Measurements from ENCODE around the gene COL26A1.

Gene COL26A1

DNA sequence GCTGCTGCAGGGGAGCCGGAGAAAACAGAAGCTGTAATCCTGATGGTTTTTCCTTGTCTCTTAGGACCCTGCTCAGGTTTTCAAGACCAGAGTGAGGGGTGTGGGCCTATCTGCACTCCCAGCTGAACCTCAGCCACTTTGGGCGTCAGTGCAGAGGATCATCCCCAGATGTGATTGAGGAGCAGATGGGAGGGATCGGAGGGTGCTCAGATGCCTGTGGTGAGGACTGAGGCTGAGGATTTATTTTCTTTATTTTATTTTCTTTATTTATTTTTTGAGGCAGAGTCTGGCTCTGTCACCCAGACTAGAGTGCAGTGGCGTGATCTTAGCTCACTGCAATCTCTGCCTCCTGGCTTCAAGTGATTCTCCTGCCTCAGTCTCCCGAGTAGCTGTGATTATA, 13.9 kb downstream of the COL26A1 start:
- DNase-seq (ENCODE audit: extremely low read depth, insufficient read length): no peak
- Histone ChIP-seq H3K36me3 (ENCODE audit: control insufficient read depth, insufficient read depth, low read length) (no peaks in the 10 kb centered on the region), H3K27me3 (replicated peaks; ENCODE audit: control insufficient read depth, insufficient read depth, low read length) (no peaks in the 10 kb centered on the region; the same call in 1 of the 2 replicates), H3K4me3 (replicated peaks; ENCODE audit: low read depth, low read length) (no peak overlapping the region)
- TF ChIP-seq, protein P1, sequence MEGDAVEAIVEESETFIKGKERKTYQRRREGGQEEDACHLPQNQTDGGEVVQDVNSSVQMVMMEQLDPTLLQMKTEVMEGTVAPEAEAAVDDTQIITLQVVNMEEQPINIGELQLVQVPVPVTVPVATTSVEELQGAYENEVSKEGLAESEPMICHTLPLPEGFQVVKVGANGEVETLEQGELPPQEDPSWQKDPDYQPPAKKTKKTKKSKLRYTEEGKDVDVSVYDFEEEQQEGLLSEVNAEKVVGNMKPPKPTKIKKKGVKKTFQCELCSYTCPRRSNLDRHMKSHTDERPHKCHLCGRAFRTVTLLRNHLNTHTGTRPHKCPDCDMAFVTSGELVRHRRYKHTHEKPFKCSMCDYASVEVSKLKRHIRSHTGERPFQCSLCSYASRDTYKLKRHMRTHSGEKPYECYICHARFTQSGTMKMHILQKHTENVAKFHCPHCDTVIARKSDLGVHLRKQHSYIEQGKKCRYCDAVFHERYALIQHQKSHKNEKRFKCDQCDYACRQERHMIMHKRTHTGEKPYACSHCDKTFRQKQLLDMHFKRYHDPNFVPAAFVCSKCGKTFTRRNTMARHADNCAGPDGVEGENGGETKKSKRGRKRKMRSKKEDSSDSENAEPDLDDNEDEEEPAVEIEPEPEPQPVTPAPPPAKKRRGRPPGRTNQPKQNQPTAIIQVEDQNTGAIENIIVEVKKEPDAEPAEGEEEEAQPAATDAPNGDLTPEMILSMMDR (IDR thresholded peaks at IDR 0.05; ENCODE audit: insufficient read depth, low read length, poor library complexity, severe bottlenecking): no peak

DNA sequence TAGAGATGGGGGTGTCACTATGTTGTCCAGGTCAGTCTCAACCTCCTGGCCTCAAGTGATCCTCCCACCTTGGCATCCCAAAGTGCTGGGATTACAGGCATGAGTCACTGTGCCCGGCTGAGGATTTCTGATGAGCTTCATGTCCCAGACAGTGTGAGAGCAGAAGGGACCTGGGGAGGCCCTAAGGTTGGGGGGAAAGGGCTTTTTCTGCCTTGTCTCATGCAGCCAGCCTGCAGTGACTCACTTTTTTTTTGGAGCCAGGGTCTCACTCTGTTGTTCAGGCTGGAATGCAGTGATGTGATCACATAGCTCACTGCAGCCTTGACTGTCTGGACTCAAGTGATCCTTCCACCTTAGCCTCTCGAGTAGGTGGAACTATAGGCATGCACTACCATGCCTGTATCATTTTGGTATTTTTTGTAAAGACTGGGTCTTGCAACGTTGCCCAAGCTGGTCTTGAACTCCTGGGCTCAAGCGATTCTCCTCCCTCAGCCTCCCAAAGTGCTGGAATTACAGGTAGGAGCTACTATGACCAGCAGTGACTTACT, 14.6 kb downstream of the COL26A1 start:
- H3K27me3 ChIP-seq (replicated peaks; ENCODE audit: control insufficient read depth, insufficient read depth, low read length): no peaks in the 10 kb centered on the region; the same call in 1 of the 2 replicates
- DNase-seq (ENCODE audit: extremely low read depth, insufficient read length): no peak
- no peaks in the 10 kb centered on the region for H3K36me3 ChIP-seq (ENCODE audit: control insufficient read depth, insufficient read depth, low read length)
- no peak overlapping the region for H3K4me3 ChIP-seq (replicated peaks; ENCODE audit: low read depth, low read length)
- TF ChIP-seq, protein P1 (IDR thresholded peaks at IDR 0.05; ENCODE audit: insufficient read depth, low read length, poor library complexity, severe bottlenecking): no peak

DNA sequence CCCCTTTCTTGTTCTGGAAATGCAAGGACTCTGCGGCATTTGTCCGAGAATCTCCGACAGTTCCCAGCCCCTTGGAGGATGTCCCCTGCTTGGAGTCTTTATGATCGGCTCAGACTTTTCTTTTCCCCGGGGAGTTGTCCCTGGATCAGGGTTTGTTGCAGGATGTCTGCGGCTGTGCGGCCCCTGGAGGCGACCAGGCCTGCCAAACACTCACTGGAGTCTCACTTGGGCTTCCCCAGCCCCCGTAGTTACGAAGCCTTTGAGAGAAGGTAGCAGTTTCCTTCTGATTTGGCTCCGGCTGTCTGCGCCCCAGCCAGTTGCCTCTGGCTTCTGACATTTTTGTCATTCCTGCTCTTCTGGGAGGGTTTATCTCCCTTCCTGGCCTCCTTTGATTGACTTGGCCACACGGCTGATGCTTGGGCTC, 16.1 kb downstream of the COL26A1 start:
- H3K36me3 ChIP-seq (ENCODE audit: control insufficient read depth, insufficient read depth, low read length): no peaks in the 10 kb centered on the region
- no peak for DNase-seq (ENCODE audit: extremely low read depth, insufficient read length)
- TF ChIP-seq, protein P1 (IDR thresholded peaks at IDR 0.05; ENCODE audit: insufficient read depth, low read length, poor library complexity, severe bottlenecking): no peak
- H3K4me3 ChIP-seq (replicated peaks; ENCODE audit: low read depth, low read length): no peak overlapping the region
- no peaks in the 10 kb centered on the region; the same call in 1 of the 2 replicates for H3K27me3 ChIP-seq (replicated peaks; ENCODE audit: control insufficient read depth, insufficient read depth, low read length)

DNA sequence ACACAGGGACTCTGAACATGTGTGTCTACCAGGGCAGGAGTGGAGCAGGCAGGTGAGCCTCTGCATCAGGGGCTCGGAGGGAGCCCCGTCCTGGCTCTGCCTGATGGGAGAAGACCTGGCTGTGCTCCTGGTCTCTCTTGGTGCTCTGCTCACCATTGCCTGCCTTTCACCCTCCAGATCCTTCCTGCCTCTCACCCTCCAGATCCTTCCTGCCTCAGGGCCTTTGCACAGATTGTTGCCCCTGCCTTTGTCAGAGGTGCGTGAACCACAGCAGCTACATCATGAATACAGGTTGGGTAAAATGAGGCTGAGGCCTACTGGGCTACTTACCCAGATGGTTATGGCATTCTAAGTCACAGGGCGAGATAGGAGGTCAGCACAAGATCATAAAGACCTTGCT, 16.6 kb downstream of the COL26A1 start:
- TF ChIP-seq, protein P1 (IDR thresholded peaks at IDR 0.05; ENCODE audit: insufficient read depth, low read length, poor library complexity, severe bottlenecking): no peak
- no peaks in the 10 kb centered on the region; the same call in 1 of the 2 replicates for H3K27me3 ChIP-seq (replicated peaks; ENCODE audit: control insufficient read depth, insufficient read depth, low read length)
- no peak for DNase-seq (ENCODE audit: extremely low read depth, insufficient read length)
- H3K4me3 ChIP-seq (replicated peaks; ENCODE audit: low read depth, low read length): no peak overlapping the region
- no peaks in the 10 kb centered on the region for H3K36me3 ChIP-seq (ENCODE audit: control insufficient read depth, insufficient read depth, low read length)

DNA sequence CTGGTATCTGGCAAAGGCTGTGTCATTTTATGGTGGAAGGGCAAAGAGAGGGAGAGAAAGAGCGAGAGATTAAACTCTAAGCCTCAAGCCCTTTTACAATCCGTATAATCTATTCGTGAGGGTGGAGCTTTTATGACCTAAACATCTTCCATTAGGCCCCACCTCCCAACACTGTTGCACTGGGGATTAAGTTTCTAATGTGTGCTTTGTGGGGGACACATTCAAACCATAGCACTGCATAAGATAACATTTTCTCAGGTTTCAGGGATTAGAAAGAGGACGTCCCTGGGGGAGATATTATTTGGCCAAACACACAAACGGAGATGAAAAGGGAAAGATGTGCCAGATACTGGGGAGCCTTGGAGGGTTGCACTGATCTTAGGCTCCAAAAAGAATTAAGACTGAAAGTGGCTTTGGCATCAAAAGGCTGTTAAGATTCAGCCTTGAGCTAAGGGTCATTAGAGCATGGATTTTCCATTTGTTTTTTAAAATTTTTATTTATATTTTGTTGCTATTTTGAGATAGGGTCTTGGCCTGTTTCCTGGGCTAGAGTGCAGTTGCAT, 19.0 kb downstream of the COL26A1 start:
- TF ChIP-seq, protein P1 (IDR thresholded peaks at IDR 0.05; ENCODE audit: insufficient read depth, low read length, poor library complexity, severe bottlenecking): no peak
- no peak overlapping the region for H3K4me3 ChIP-seq (replicated peaks; ENCODE audit: low read depth, low read length)
- no peak for DNase-seq (ENCODE audit: extremely low read depth, insufficient read length)
- no peaks in the 10 kb centered on the region; the same call in none of the 2 replicates for H3K27me3 ChIP-seq (replicated peaks; ENCODE audit: control insufficient read depth, insufficient read depth, low read length)
- H3K36me3 ChIP-seq (ENCODE audit: control insufficient read depth, insufficient read depth, low read length): no peaks in the 10 kb centered on the region
